ENCODE measurements around the gene ARL8A. TPM values are rescaled to one million over a fixed set of nuclear protein-coding genes. Genes with fewer than 3 reads are reported as not detected.
A peak's percentile ranks its signal among the peaks of the same experiment; 100 is the strongest.

The ARL8A gene
- total RNA-seq, 2 donors from 2014 or later: 72.8 to 82.0 TPM

GRCh38 chr1:202160377-202160940 is 15.9 kb upstream of the ARL8A start, which contains the start of gene PTPN7:
Gene PTPN7 (minus strand): TSS chr1:202160602. CDS start chr1:202159402, 1,200 bp downstream.
- 88% methylated on average over 6 to 17 of the region's 17 CpGs for WGBS, 2 experiments (ENCODE audit: insufficient coverage in 1 of 2, insufficient read length in 1 of 2)
- DNase-seq: no peak

GRCh38 chr1:202159534-202160371 is 15.2 kb upstream of the ARL8A start:
- Histone ChIP-seq H3K36me3 (ENCODE audit: control insufficient read depth, insufficient read depth, low read length) (no peaks in the 10 kb centered on the region), H3K9me3 (ENCODE audit: control insufficient read depth, low read length) (no peaks in the 10 kb centered on the region), H3K27me3 (ENCODE audit: control insufficient read depth, insufficient read depth, low read length, poor library complexity, severe bottlenecking) (no peaks in the 10 kb centered on the region), H3K27ac (ENCODE audit: low read depth, low read length) (no peak overlapping the region), H3K4me3 (ENCODE audit: low read length) (no peak overlapping the region), H3K4me1 (ENCODE audit: control insufficient read depth, insufficient read depth, low read length) (no peaks in the 10 kb centered on the region), H3K9ac (ENCODE audit: extremely low read depth, low read length, poor library complexity, severe bottlenecking) (no peak overlapping the region)
- Mint-ChIP-seq H3K4me3 (no peak overlapping the region), H3K27me3 (ENCODE audit: insufficient read depth) (no peaks in the 10 kb centered on the region), H3K9me3 (no peaks in the 10 kb centered on the region), H3K36me3 (ENCODE audit: low read depth) (no peaks in the 10 kb centered on the region), H3K27ac (no peak overlapping the region), H3K4me1 (peaks cover 27% of the 10 kb centered on the region)
- no peak for DNase-seq
- no peak for TF ChIP-seq CTCF (conservative IDR thresholded peaks at IDR 0.05)
- 90 to 93% methylated on average over 6 to 16 of the region's 16 CpGs for WGBS, 2 experiments (ENCODE audit: insufficient coverage in 1 of 2, insufficient read length in 1 of 2)

More at GRCh38 chr1:202160377-202160940, 15.9 kb upstream of the ARL8A start, which contains the start of gene PTPN7:
- Histone ChIP-seq H3K9me3 (ENCODE audit: control insufficient read depth, low read length) (no peaks in the 10 kb centered on the region), H3K4me1 (ENCODE audit: control insufficient read depth, insufficient read depth, low read length) (no peaks in the 10 kb centered on the region), H3K27ac (ENCODE audit: low read depth, low read length) (no peak within 1 kb of the TSS), H3K9ac (ENCODE audit: extremely low read depth, low read length, poor library complexity, severe bottlenecking) (no peak within 1 kb of the TSS), H3K4me3 (ENCODE audit: low read length) (no peak within 1 kb of the TSS), H3K27me3 (ENCODE audit: control insufficient read depth, insufficient read depth, low read length, poor library complexity, severe bottlenecking) (no peaks in the 10 kb centered on the region), H3K36me3 (ENCODE audit: control insufficient read depth, insufficient read depth, low read length) (no peaks in the 10 kb centered on the region)
- Mint-ChIP-seq H3K9me3 (no peaks in the 10 kb centered on the region), H3K27ac (no peak within 1 kb of the TSS), H3K4me1 (peaks cover 25% of the 10 kb centered on the region), H3K4me3 (no peak within 1 kb of the TSS), H3K27me3 (ENCODE audit: insufficient read depth) (no peaks in the 10 kb centered on the region), H3K36me3 (ENCODE audit: low read depth) (no peaks in the 10 kb centered on the region)
- TF ChIP-seq CTCF (conservative IDR thresholded peaks at IDR 0.05): no peak

- H3K27ac ChIP-seq (ENCODE audit: low read depth, low read length): no peak overlapping the region
- no peak overlapping the region for H3K4me3 Mint-ChIP-seq
- peak; percentile 30 for TF ChIP-seq CTCF (conservative IDR thresholded peaks at IDR 0.05)
- 95 to 96% methylated on average over 4 to 10 of the region's 10 CpGs for WGBS, 2 experiments (ENCODE audit: insufficient coverage in 1 of 2, insufficient read length in 1 of 2)
- H3K4me1 Mint-ChIP-seq: peaks cover 29% of the 10 kb centered on the region
- DNase-seq: no peak
- no peak overlapping the region for H3K9ac ChIP-seq (ENCODE audit: extremely low read depth, low read length, poor library complexity, severe bottlenecking)
- H3K9me3 ChIP-seq (ENCODE audit: control insufficient read depth, low read length): no peaks in the 10 kb centered on the region
- H3K36me3 ChIP-seq (ENCODE audit: control insufficient read depth, insufficient read depth, low read length): no peaks in the 10 kb centered on the region
- H3K4me1 ChIP-seq (ENCODE audit: control insufficient read depth, insufficient read depth, low read length): no peaks in the 10 kb centered on the region
- no peaks in the 10 kb centered on the region for H3K36me3 Mint-ChIP-seq (ENCODE audit: low read depth)
- no peaks in the 10 kb centered on the region for H3K9me3 Mint-ChIP-seq
- no peaks in the 10 kb centered on the region for H3K27me3 ChIP-seq (ENCODE audit: control insufficient read depth, insufficient read depth, low read length, poor library complexity, severe bottlenecking)
- H3K27ac Mint-ChIP-seq: no peak overlapping the region
- no peak overlapping the region for H3K4me3 ChIP-seq (ENCODE audit: low read length)
- no peaks in the 10 kb centered on the region for H3K27me3 Mint-ChIP-seq (ENCODE audit: insufficient read depth)
Observed at GRCh38 chr1:202158810-202159533, 14.4 kb upstream of the ARL8A start.
